NT2/D1 (cell line): ENCODE measurements around the gene ARIH2.
"Not testable (repeated sequence)": the region's sequence is repeated elsewhere in the genome, so short reads cannot be mapped to it uniquely, and the experiment has no call there.

Experiments
- DNase-seq: peaks from one replicate; pipeline ENCODE4 v3.0.0-alpha.2; 2011; ENCODE audit warnings: low read depth, low spot score
- H3K27me3 ChIP-seq: 2 replicates; pipeline ENCODE4 v1.6.0; 2011; ENCODE audit warnings: mild to moderate bottlenecking; ENCODE audit not compliant: insufficient read length, insufficient read depth
- H3K36me3 ChIP-seq: 2 replicates; pipeline ENCODE4 v1.6.1; 2011; ENCODE audit warnings: mild to moderate bottlenecking, low read length, mixed read lengths; ENCODE audit not compliant: insufficient read depth, insufficient read length
- H3K4me1 ChIP-seq: 2 replicates; pipeline ENCODE4 v1.5.1; 2011; ENCODE audit not compliant: insufficient read depth, insufficient read length
- H3K4me3 ChIP-seq: 2 replicates; pipeline ENCODE4 v1.5.1; 2011; ENCODE audit warnings: low read depth; ENCODE audit not compliant: insufficient read length
- H3K9ac ChIP-seq: 2 replicates; pipeline ENCODE4 v1.6.0; 2011; ENCODE audit warnings: low read depth; ENCODE audit not compliant: insufficient read length
- H3K9me3 ChIP-seq: 2 replicates; pipeline ENCODE4 v1.5.1; 2011; ENCODE audit warnings: mild to moderate bottlenecking, low read length; ENCODE audit not compliant: insufficient read depth
- SUZ12 ChIP-seq: IDR thresholded peaks from 2 replicates; pipeline ENCODE4 v1.6.1; 2011; ENCODE audit not compliant: insufficient read length, insufficient read depth; ENCODE audit errors: extremely low read depth
- YY1 ChIP-seq: IDR thresholded peaks from 2 replicates; pipeline ENCODE4 v1.6.1; 2011; ENCODE audit not compliant: insufficient read length, insufficient read depth
- ZNF274 ChIP-seq: IDR thresholded peaks from 2 replicates; pipeline ENCODE4 v1.6.1; 2011; ENCODE audit warnings: mild to moderate bottlenecking, low read depth, low read length

ARIH2 gene

DNA sequence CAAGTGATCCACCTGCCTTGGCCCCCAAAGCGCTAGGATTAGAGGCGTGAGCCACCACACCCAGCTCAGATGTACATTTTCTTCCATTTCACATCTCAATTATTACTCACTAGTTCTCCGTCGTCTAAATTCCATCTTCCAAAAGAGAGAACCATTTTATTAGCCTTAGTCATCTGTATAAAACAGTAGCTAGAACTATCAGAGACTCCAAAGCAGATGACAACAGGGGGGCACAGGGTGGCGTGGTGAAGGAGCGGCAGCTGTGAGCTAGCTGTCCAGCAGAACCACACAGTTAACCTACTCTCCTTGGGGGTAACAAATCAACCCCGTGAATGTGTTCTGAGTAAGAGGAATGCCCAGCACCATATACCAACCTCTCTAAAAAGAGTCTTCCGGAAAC, 27.0 kb upstream of the ARIH2 start:
- no peak for DNase-seq
- TF ChIP-seq ZNF274 (no peak), SUZ12 (no peak), YY1 (no peak)
- Histone ChIP-seq H3K9ac (no peak overlapping the region), H3K4me3 (no peak overlapping the region), H3K27me3 (no peaks in the 10 kb centered on the region), H3K36me3 (no peaks in the 10 kb centered on the region), H3K9me3 (no peaks in the 10 kb centered on the region), H3K4me1 (no peaks in the 10 kb centered on the region)

DNA sequence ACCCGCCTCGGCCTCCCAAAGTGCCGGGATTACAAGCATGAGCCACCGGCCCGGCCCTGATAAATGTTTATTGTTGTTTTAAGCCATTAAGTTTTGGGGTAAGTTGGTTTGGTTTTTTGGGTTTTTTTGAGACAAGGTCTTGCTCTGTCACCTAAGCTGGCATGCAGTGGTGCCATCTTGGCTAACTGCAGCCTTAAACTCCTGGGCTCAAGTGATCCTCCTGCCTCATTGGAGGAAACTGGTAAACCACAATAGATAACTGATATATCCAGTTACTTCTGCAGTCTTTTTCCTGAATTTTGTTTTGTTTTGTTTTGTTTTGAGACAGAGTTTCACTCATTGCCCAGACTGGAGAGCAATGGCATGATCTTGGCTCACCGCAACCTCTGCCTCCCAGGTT, 24.1 kb upstream of the ARIH2 start:
- TF ChIP-seq SUZ12 (no peak), ZNF274 (no peak)
- no peak overlapping the region for H3K9ac ChIP-seq
- H3K36me3 ChIP-seq, result no peaks in the 10 kb centered on the region
- peaks cover 7% of the 10 kb centered on the region for H3K27me3 ChIP-seq
- H3K9me3 ChIP-seq, result no peaks in the 10 kb centered on the region
- no peak for DNase-seq
- peaks cover 7% of the 10 kb centered on the region for H3K4me1 ChIP-seq
- H3K4me3 ChIP-seq, result no peak overlapping the region

DNA sequence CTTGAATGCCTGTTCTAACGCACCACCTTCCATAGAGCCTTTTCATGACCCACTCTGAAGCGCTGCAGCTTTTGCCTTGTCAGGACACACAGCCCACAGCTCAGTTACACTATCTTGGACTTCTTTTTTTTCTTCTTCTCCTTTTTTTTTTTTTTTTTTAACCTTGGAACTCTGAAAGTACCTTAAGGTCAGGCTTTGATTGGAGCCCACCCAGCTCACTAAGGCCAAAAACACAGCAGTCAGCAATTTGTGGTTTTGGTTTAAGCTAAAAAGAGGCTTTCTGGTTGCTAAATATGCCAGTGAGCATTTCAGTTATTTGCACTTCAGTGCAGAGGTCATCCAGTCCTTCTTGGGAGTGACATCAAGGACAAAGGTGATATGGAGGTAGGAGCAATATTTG, 21.7 kb upstream of the ARIH2 start:
- no peaks in the 10 kb centered on the region for H3K9me3 ChIP-seq
- H3K36me3 ChIP-seq, result no peaks in the 10 kb centered on the region
- no peak overlapping the region for H3K4me3 ChIP-seq
- TF ChIP-seq YY1 (no peak), ZNF274 (no peak), SUZ12 (no peak)
- H3K27me3 ChIP-seq, result peaks cover 7% of the 10 kb centered on the region
- no peak for DNase-seq
- H3K9ac ChIP-seq, result no peak overlapping the region
- H3K4me1 ChIP-seq, result peaks cover 7% of the 10 kb centered on the region

DNA sequence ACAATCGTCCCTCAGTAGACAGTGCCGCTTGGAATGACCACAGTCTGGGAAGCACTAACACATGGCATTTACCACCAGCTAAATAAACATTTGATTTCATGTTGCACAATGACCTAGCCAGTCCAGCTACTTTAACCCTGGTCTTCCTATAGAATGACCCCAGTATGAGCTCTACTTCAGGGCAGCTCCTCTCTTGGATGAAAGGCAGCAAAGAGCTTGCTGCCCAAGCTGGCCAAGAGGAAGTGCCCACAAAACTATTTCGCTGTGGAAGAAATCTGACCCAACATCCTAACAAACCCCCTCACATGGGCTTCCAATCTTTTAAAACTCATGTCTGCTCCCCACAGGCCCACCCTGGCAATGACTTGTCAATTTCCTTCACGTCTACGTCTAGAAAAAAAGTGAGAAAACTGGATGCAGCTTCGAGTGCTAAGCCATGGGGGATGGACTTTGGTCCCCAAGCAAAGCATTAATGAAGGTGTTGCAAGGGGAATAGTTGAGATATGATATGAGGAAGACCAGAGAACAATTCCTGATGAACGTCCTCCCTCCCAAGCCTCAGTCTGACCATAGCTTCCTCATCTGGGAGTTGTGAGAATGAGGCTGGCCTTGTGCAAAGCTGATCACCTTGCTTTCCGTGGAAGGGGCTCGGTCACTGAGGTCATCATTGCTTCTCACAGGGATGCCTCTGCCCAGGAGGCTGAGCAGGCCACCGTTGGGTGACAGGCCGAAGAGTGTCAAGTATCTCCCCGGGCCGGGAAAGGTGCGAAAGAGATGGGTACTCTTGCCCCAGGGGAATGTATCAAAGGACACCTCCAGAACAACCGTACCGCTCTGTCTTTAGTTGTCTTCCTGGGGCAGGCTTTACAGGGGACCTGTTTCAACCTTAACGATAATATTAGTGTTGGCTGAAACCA, 20.9 kb upstream of the ARIH2 start:
- H3K27me3 ChIP-seq, result peaks cover 7% of the 10 kb centered on the region
- peak overlapping the region; percentile 89 for H3K9ac ChIP-seq
- peak overlapping the region; percentile 82 for H3K4me3 ChIP-seq
- H3K9me3 ChIP-seq, result no peaks in the 10 kb centered on the region
- H3K36me3 ChIP-seq, result no peaks in the 10 kb centered on the region
- peaks cover 7% of the 10 kb centered on the region for H3K4me1 ChIP-seq
- TF ChIP-seq ZNF274 (no peak), YY1 (no peak), SUZ12 (no peak)
- no peak for DNase-seq

DNA sequence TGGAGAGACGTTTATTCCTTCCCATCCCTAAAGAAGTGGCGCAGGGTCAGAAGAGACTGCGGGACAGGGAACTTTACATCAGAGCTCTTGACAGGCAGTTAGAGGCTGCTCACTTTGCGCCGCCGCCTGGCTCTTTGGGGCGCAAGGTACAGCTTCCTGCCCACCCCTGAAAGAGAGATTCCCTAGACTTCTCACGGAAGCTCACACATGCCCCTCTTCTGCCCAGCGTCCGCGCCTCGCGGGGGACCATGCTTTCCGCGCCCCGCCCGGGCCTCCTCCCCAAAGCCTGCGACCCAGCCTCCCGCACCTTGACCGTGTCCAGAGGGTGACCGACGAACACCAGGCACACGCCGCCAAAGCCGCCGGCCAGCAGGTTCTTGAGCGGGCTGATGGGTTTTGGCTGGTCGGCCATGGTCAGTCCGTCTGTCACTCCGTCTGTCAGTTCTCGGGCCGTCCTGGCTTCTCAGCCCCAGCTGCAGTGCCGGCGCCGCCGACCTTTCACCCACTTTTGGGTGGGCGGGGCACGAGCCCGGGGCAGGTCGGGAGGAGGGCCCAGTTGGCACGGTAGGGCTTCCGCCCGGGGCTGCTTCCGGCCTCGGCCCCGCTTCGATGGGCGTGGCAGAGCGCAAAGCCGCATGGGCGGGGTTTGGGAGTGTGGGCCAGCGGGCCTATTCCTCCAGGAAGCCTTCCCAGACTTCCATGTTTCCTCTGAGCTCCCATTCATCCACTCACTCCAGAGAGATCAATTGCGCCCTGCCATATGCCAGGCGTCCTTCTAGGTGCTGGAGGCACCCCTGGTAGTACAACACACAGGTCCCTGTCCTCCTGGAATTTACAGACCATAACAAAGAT, 20.0 kb upstream of the ARIH2 start, which contains the start of gene SLC25A20:
Gene SLC25A20 (minus strand): TSS at position 500 of the 852 bp plus-strand sequence. CDS start 88 bp downstream, at position 412.
- TF ChIP-seq YY1 (no peak), SUZ12 (no peak), ZNF274 (no peak)
- Histone ChIP-seq H3K9ac (peak within 1 kb of the TSS; percentile 89), H3K4me3 (peak within 1 kb of the TSS; percentile 82), H3K27me3 (peaks cover 7% of the 10 kb centered on the region), H3K9me3 (no peaks in the 10 kb centered on the region), H3K36me3 (no peaks in the 10 kb centered on the region), H3K4me1 (peaks cover 7% of the 10 kb centered on the region)
- peak; percentile 88 for DNase-seq

DNA sequence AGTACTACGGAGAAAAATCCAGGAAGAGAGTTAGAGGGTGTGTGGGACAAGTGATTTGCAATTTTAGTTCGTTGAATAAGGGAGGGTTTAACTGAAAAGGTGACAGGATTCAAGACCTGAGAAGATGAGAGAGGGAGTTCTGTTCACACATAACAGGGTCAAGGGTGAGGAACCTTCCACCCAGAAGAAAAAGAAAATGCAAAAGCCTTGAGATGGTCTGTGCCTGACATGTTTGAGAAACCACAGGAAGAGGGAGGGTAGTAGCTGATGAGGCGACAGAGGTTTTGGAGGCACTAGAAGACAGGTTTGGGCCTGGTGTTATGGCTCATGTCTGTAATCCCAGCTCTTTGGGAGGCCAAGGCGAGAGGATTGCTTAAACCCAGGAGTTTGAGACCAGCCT, 19.4 kb upstream of the ARIH2 start:
- no peak overlapping the region for H3K4me3 ChIP-seq
- TF ChIP-seq YY1, result no peak
- no peak for TF ChIP-seq SUZ12
- no peak for TF ChIP-seq ZNF274
- peaks cover 7% of the 10 kb centered on the region for H3K27me3 ChIP-seq
- no peak for DNase-seq
- H3K36me3 ChIP-seq, result no peaks in the 10 kb centered on the region
- no peaks in the 10 kb centered on the region for H3K9me3 ChIP-seq
- no peak overlapping the region for H3K9ac ChIP-seq
- H3K4me1 ChIP-seq, result peaks cover 7% of the 10 kb centered on the region

DNA sequence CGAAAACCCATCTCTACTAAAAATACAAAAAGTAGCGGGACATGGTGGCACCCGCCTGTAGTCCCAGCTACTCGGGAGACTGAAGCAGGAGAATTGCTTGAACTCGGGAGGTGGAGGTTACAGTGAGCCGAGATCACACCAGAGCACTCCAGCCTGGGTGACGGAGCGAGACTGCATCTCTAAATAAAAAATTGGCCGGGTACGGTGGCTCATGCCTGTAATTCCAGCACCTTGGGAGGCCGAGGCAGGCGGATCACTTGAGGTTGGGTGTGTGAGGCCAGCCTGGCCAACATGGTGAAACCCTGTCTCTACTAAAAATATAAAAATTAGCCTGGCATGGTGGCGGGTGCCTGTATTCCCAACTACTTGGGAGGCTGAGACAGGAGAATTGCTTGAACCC, 11.6 kb upstream of the ARIH2 start:
- not testable (repeated sequence) for H3K4me1 ChIP-seq, H3K27me3 ChIP-seq, H3K9ac ChIP-seq, H3K9me3 ChIP-seq, H3K36me3 ChIP-seq, DNase-seq, H3K4me3 ChIP-seq
